Measurements from ENCODE around the gene SUFU. TPM values are rescaled to one million over a fixed set of nuclear protein-coding genes. Genes with fewer than 3 reads are reported as not detected.

Gene SUFU
- total RNA-seq, 3 donors from 2014 or later (not counting 1 experiment from before 2014, with no cell fraction given): 8.2 to 13.0 (median 11.5) TPM

- Histone ChIP-seq H3K27me3 (ENCODE audit: control insufficient read depth, insufficient read depth, low read length) (no peaks in the 10 kb centered on the region), H3K9me3 (ENCODE audit: control insufficient read depth, insufficient read depth, low read length) (no peaks in the 10 kb centered on the region), H3K27ac (ENCODE audit: low read length) (no peak overlapping the region), H3K36me3 (ENCODE audit: control insufficient read depth, insufficient read depth, low read length) (peaks cover 9% of the 10 kb centered on the region), H3K4me3 (ENCODE audit: low read length) (no peak overlapping the region), H3K4me1 (ENCODE audit: control insufficient read depth, insufficient read depth, low read length) (peaks cover 6% of the 10 kb centered on the region)
- intact Hi-C loops (cut with micrococcal nuclease): no loop called here
- H3K27me3 Mint-ChIP-seq (ENCODE audit: low read depth in 2 of 2): no peaks in the 10 kb centered on the region
- no peak overlapping the region for H3K4me3 Mint-ChIP-seq
- no peak for TF ChIP-seq CTCF (IDR thresholded peaks at IDR 0.05)
- peaks cover 0 to 4% of the 10 kb centered on the region in 2 donors for H3K4me1 Mint-ChIP-seq
- H3K9me3 Mint-ChIP-seq: no peaks in the 10 kb centered on the region
- 91% methylated on average over 11 of the region's 11 CpGs for WGBS (ENCODE audit: insufficient coverage)
- no peaks in the 10 kb centered on the region for H3K36me3 Mint-ChIP-seq
- ATAC-seq (no peak), DNase-seq (no peak)
- no peak overlapping the region for H3K27ac Mint-ChIP-seq
Observed at GRCh38 chr10:102628451-102628911, 124.7 kb downstream of the SUFU start.

DNA sequence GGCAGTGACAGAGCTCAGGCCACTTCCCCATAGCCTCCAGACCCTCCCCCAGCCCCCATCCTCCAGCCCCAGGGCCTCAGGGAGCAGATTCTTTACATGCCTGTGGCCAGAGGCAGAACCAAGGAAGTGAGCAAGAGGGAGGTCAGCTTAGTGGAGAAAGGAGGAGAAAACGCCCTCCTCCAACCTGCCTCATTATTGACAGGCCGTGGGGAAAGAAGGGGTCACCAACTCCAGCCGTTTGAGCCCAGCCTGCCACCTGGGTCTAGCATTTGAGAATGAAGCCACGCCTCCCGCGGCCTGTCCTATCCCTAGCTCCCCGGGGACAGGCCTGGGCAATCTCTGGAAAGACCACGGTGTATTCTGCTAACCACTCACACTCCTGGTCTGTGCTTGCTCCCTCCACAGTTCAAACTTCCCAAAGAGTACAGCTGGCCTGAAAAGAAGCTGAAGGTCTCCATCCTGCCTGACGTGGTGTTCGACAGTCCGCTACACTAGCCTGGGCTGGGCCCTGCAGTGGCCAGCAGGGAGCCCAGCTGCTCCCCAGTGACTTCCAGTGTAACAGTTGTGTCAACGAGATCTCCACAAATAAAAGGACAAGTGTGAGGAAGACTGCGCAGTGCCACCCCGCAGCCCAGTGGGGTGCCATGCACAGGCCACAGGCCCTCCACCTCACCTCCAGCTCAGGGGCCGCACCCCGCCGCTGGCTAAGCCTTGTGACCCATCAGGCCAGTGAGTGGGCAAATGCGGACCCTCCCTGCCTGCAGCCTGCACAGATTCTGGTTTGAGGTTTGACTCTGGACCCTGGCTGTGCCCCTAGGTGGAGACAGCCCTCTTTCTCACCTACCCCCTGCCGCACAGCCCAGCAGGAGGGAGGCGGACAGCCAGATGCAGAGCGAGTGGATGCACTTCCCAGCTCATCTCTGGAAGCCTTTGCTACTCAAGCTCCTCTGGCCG, 126.2 kb downstream of the SUFU start:
- no peaks in the 10 kb centered on the region for H3K9me3 Mint-ChIP-seq
- no peak overlapping the region for H3K27ac ChIP-seq (ENCODE audit: low read length)
- H3K36me3 Mint-ChIP-seq: no peaks in the 10 kb centered on the region
- intact Hi-C loops (cut with micrococcal nuclease): no loop called here
- H3K27me3 Mint-ChIP-seq (ENCODE audit: low read depth in 2 of 2): no peaks in the 10 kb centered on the region
- no peak for TF ChIP-seq CTCF (IDR thresholded peaks at IDR 0.05)
- H3K4me1 Mint-ChIP-seq: peaks cover 0 to 4% of the 10 kb centered on the region in 2 donors
- no peak for DNase-seq
- no peaks in the 10 kb centered on the region for H3K9me3 ChIP-seq (ENCODE audit: control insufficient read depth, insufficient read depth, low read length)
- no peak overlapping the region for H3K4me3 Mint-ChIP-seq
- H3K27ac Mint-ChIP-seq: no peak overlapping the region
- peaks cover 9% of the 10 kb centered on the region for H3K36me3 ChIP-seq (ENCODE audit: control insufficient read depth, insufficient read depth, low read length)
- WGBS (ENCODE audit: insufficient coverage): 95% methylated on average over 21 of the region's 22 CpGs
- ATAC-seq: no peak
- H3K4me3 ChIP-seq (ENCODE audit: low read length): no peak overlapping the region
- H3K27me3 ChIP-seq (ENCODE audit: control insufficient read depth, insufficient read depth, low read length): no peaks in the 10 kb centered on the region
- H3K4me1 ChIP-seq (ENCODE audit: control insufficient read depth, insufficient read depth, low read length): peaks cover 12% of the 10 kb centered on the region

- DNase-seq: no peak
- no peak overlapping the region for H3K4me3 Mint-ChIP-seq
- Histone ChIP-seq H3K9me3 (ENCODE audit: control insufficient read depth, insufficient read depth, low read length) (no peaks in the 10 kb centered on the region), H3K27me3 (ENCODE audit: control insufficient read depth, insufficient read depth, low read length) (no peaks in the 10 kb centered on the region), H3K36me3 (ENCODE audit: control insufficient read depth, insufficient read depth, low read length) (peaks cover 9% of the 10 kb centered on the region), H3K4me3 (ENCODE audit: low read length) (no peak overlapping the region), H3K4me1 (ENCODE audit: control insufficient read depth, insufficient read depth, low read length) (peaks cover 19% of the 10 kb centered on the region), H3K27ac (ENCODE audit: low read length) (no peak overlapping the region)
- ATAC-seq: no peak
- H3K27me3 Mint-ChIP-seq (ENCODE audit: low read depth in 2 of 2): no peaks in the 10 kb centered on the region
- no peaks in the 10 kb centered on the region for H3K9me3 Mint-ChIP-seq
- H3K4me1 Mint-ChIP-seq: peaks cover 6 to 10% of the 10 kb centered on the region in 2 donors
- H3K27ac Mint-ChIP-seq: no peak overlapping the region
- intact Hi-C loops (cut with micrococcal nuclease): no loop called here
- 93% methylated on average over 6 of the region's 6 CpGs for WGBS (ENCODE audit: insufficient coverage)
- H3K36me3 Mint-ChIP-seq: no peaks in the 10 kb centered on the region
- TF ChIP-seq CTCF (IDR thresholded peaks at IDR 0.05): no peak
Observed at GRCh38 chr10:102630663-102631062, 126.9 kb downstream of the SUFU start.
